ENCODE data around the gene UCN3.
"Not testable (repeated sequence)": the region's sequence is repeated elsewhere in the genome, so short reads cannot be mapped to it uniquely, and the experiment has no call there.

The UCN3 gene

DNA sequence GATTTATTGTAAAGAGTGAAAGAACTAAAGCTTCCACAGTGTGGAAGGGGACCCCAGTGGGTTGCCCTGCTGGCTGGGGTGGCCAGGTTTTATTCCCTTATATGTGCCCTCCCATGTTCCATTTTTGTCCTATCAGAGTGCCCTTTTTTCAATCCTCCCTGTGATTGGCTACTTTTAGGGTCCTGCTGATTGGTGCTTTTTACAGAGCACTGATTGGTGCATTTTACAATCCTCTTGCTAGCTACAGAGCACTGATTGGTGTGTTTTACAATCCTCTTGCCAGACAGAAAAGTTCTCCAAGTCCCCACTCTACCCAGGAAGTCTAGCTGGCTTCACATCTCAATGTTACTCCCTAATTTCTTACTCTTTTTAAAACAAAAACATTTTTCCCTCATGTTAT, 46.0 kb downstream of the UCN3 start:
- not testable (repeated sequence) for DNase-seq (ENCODE audit: low spot score)

DNA sequence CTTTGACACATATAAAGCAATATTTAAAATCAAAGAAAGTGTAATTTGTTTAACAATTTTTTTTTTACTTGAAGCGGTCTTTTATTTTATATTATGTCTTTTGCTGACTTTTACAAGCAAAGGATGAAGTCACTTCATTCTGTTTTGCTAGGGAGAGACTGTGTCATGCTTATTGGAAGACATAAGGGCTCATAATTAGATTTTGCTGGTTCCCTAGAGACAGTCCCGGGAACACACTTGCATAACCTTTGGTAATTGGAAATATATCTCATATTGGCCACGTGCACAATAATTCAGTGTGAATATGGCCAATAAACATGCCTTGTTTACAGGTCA, 47.1 kb downstream of the UCN3 start:
- no peak for DNase-seq (ENCODE audit: low spot score)

DNA sequence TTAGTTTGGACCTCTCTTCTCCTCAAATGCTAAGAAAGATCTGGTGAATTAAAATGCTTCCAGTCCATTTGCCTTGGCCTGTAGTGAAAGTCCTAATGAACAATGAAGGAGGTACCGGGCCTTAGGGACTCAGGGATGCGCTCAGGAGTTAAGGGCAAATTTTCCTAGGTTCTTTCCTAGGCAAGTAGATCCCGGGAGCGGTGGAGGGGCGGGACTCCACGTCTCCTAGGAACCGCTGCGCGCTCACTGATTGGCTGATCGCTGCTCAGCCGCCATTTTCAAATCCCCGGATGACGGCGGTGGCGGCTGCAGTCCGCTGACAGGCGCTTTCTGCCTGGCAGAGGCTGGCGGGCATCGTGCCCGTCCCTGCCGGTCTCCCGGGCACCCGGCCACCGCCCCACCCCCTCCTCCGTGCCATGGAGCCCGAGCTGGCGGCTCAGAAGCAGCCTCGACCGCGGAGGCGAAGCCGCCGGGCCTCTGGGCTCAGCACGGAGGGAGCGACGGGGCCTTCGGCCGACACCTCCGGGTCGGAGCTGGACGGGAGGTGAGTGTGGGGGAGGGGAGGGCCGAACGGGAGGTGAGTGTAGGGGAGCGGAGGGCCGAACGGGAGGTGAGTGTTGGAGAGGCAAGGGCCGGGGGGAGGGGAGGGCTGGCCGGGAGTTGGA, 47.6 kb downstream of the UCN3 start, which contains the start of gene NET1:
Gene NET1, plus strand, starts transcription at position 281 of the 665 bp plus-strand sequence. Its CDS starts 136 bp downstream, at position 417.
- DNase-seq (ENCODE audit: low spot score) = peak; percentile 100

DNA sequence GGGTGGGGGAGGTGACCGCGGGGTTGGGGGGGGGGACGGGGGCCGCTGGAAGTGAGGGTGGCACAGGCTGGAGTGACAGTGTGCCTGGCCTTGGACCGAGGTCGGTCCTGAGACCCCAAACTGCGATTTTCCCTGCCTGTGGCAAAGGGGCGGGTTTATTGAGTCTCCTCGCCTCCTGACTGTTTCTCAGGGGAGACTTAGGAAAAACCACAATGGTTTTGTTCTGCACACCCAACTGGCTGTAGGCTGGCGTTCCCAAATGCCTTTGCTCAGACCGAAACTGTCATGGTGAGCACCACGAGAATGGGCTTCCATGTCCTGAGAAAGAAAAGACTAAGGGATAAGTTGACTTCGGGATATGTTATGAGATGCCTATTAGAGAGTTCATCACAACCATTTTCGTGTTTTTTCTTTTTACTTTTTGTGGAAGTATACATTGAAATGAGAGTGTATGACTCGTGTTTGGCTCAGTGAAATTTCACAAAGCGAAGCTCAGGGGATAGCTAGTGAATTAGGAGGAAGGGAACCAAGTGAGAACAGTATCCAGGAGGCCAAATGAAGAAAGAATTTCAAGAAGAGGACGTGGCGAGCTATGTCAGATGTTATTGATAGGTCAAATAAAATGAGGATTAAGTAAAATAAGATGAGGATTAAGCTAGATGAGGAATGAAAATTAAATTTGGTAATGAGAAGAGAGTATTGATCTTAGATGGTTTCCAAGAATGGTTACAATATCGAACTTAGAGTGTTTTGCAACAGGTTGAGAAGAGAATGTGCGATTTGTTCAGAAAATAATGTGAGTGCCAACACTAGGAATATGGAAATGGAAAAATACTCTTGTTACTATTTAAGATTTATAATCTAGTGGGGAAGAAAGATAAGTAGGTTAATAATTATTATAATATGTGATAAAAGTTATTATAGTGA, 48.5 kb downstream of the UCN3 start:
- peak; percentile 45 for DNase-seq (ENCODE audit: low spot score)

DNA sequence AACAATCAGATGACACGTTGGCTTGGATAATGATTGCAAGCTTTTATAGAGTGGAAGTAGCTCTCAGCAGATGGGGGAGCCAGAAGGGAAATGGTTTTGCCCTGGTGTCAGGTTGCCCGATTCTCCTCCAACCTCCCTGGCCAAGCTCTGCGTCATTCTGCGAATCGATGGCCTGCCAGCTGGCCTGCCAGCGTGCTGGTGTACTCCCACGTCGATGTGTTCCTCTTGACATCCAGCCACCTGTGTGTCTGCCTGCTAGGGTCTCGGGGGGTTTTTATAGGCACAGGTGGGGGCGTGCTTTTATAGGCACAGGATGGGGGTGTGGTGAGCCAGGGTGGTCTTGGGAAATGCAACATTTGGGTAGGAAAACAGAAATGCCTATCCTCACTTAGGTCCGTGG, 52.2 kb downstream of the UCN3 start:
- no peak for DNase-seq (ENCODE audit: low spot score)

DNA sequence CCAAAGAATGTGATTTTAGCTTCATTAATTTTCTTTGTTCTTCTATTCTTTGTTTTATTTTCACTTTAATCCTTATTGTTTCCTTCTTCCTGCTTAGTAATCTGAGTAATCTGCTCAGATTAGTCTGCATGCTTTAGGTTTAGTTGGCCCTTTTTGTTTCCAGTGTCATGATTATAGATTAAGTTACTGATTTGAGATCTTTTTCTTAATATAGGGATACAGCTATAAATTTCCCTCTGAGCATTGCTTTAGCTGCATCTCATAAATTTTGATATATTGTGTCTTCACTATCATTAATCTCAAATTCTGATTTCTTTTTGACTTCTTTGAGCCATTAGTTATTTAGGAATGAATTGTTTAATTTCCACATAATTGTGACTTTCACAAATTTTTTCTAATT, 53.8 kb downstream of the UCN3 start:
- no peak for DNase-seq (ENCODE audit: low spot score)

DNA sequence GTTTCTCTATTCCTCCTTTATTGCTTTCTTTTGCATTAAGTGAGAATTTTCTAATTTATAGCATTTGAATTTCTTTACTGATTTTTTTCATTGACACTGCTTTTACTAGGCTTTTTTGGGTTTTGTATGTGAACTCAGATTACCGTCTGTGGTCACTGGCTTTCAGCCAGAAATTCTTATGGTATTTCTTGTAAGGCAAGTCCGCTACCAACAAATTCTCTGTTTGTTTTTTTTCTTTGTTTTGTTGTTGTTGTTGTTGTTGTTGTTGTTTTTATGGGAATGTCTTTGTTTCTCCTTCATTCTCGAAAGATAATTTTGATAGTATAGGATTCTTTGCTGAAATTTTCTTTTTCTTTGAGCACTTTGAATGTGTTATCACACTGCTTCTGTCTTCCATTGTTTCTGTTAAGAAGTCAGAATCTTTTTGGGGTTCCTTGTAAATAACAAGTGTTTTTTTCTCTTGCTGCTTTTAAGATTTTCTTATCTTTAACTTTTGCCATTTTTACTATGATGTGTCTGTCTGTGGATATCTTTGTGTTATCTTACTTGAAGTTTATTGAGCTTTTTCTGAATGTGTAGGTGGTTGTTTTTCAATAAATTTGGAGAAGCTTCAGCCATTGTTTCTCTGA, 54.8 kb downstream of the UCN3 start:
- DNase-seq (ENCODE audit: low spot score) = no peak

DNA sequence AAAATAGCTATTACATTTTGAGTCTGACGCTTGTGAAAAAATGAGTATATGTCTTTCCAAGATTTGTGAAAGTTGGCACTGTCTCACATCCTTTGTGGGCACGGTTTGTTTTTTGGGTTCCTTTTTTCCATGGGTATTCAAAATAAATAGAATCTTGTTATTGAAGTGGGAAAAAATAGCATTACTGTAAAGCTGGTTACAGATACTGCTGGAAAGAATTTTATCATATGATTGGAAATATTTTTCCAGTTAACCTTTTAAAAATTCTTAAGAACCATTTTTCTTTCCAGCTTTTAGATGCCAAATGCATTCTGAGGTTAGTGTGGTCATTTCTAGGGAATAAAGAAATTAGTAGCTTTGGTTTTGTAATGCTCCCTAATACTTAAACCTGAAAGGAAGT, 59.0 kb downstream of the UCN3 start:
- DNase-seq (ENCODE audit: low spot score) = no peak

All from iPS-NIHi11 (cell line).